Testis (tissue), 2 donors: ENCODE data around the gene CELSR3.

Experiments
- CTCF ChIP-seq, 3 experiments: fragments of 450-650 bp in 2 of 3; fragments of 200-600 bp in 1 of 3; sonication (generic) in 1 of 3; IDR thresholded peaks; one replicate each; pipeline ENCODE4 v1.5.1; 2016 to 2019; ENCODE audit warnings: antibody characterized with exemption in 3 of 3, mild to moderate bottlenecking in 2 of 3, moderate library complexity in 1 of 3
- POLR2A ChIP-seq: fragments of 450-650 bp; IDR thresholded peaks from one replicate; pipeline ENCODE4 v1.6.1; 2017; ENCODE audit warnings: antibody characterized with exemption, mild to moderate bottlenecking, moderate library complexity

DNA sequence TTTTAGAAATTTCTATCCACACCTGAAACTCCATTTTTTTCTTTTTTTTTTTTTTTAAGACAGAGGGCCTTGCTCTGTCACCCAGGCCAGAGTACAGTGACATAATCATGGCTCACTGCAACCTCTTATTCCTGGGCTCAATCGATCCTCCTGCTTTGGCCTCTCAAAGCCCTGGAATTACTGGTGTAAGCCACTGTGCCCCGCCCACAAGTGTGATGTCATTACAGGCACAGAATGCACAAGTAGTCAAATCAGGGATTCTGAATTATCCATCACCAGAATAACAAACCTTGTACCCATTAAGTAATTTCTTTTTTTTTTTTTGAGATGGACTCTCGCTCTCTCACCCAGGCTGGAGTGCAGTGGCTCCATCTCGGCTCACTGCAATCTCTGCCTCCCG is 55.2 kb downstream of the CELSR3 start:
- TF ChIP-seq CTCF (IDR thresholded peaks at IDR 0.05) (no peak), POLR2A (no peak)
